Measurements from ENCODE around the gene ASPRV1. TPM values are rescaled to one million over a fixed set of nuclear protein-coding genes. Genes with fewer than 3 reads are reported as not detected.

Gene ASPRV1
- total RNA-seq, 1 experiment from 2014 or later = 0.66 TPM

DNA sequence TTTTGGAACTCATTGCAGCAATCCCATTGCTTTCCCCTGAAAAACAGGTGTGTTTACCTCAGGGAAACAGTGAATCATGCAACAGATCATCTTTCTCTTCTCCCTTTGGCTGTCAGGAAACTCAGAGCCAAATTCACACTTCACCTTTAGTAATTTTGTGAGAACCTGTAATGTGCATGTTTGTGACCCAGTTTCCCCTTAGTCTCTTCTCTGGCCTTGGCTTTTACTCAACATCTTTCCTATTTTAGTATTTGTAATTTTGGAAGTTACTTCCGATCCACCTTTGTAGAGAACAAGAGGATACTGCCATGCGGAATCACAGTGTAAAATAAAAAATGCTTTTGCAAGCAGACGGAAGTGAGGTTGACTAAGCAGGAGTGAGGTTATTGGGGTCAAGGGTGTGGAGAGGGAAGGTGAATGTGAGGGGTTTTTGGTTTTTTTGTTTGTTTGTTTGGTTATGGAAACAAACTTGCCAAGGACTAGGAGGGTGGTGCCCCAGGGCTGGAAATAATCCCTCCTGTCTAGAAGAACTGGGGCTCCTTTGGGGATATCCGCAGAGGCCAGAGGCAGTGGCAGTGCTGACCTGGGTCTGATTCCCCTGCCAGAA, 14.0 kb downstream of the ASPRV1 start:
- Histone ChIP-seq H3K9me3 (no peaks in the 10 kb centered on the region), H3K4me1 (no peaks in the 10 kb centered on the region), H3K27me3 (replicated peaks; ENCODE audit: control insufficient read depth, insufficient read depth, low read length) (no peaks in the 10 kb centered on the region), H3K4me3 (ENCODE audit: low read depth, low read length) (no peak overlapping the region), H3K36me3 (ENCODE audit: control insufficient read depth, insufficient read depth, low read length) (no peaks in the 10 kb centered on the region; the same call in 1 of the 2 replicates)
- BruUV-seq (replicated peaks) = no TSS peak
- ChIA-PET POLR2A (interaction anchor here (1.4 kb wide), 1 partner anchor 33 kb away, joined by 5 read pairs; the partner anchor contains the start of gene MXD1), CTCF (no interaction called here)
- H3K27ac Mint-ChIP-seq (ENCODE audit: unreplicated experiment) = no peak overlapping the region
- peaks cover 29% of the 10 kb centered on the region for H3K4me1 Mint-ChIP-seq (ENCODE audit: low read depth, unreplicated experiment)
- no peak overlapping the region for H3K4me3 Mint-ChIP-seq (ENCODE audit: unreplicated experiment)
- H3K9me3 Mint-ChIP-seq (ENCODE audit: unreplicated experiment) = no peaks in the 10 kb centered on the region
- intact Hi-C loops (cut with micrococcal nuclease; ENCODE audit: unreplicated experiment) = no loop called here
- peaks cover 9% of the 10 kb centered on the region for H3K36me3 Mint-ChIP-seq (ENCODE audit: insufficient read depth, unreplicated experiment)
- no peaks in the 10 kb centered on the region for H3K27me3 Mint-ChIP-seq (ENCODE audit: insufficient read depth, unreplicated experiment)
- DNase-seq = no peak
- TF ChIP-seq CTCF (IDR thresholded peaks at IDR 0.05; ENCODE audit: insufficient read depth in 1 of 2, low read depth in 1 of 2, low read length in 1 of 2, severe bottlenecking in 1 of 2, unreplicated experiment in 1 of 2) = no peak

DNA sequence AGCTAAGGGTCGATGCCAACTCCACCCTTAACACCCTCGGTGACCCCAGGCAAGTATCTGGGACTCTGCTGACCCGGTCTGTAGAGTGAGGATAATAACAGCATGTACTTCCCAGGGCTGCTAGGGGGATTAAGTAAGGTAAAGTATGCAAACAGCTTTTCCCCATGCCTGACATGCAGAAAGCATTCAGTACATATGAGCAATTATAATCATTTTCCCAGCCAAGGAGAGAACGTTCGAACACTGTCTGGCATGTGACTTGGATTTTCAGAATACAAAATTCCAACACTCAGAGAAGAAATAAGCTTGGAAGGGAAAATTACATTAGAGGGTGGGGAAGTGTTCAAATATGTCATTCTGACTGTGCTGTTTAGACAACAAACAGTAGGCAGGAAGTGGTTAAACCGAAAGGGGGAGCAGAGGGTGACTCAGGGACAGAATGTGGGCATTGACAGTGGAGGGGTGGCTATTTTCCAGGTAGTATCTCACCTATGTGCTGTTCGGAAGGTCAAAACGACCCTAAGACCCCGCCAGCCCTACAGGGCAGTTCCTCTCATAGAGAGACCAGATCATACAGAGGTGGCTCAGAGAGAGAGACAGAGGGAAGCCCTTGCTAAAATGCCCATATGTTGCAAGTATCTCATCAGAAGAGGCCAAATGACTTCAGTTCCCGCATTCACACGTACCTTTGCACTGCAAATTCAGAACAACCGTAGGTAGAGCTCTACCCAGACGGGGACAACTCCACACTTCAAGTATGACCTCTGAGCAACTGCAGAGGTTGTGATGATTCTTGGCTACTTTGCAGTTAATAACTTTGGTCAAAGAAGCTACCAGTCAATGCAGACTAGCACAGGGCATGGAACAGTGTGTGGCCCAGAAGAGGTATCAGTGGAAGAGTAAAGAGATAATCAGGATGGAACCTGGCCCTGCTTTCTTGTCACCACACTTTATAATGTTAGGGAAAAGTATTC, 14.8 kb downstream of the ASPRV1 start:
- BruUV-seq (replicated peaks) = no TSS peak
- DNase-seq = no peak
- H3K36me3 ChIP-seq (ENCODE audit: control insufficient read depth, insufficient read depth, low read length) = no peaks in the 10 kb centered on the region; the same call in 1 of the 2 replicates
- Mint-ChIP-seq H3K27ac (ENCODE audit: unreplicated experiment) (no peak overlapping the region), H3K4me1 (ENCODE audit: low read depth, unreplicated experiment) (peaks cover 29% of the 10 kb centered on the region), H3K27me3 (ENCODE audit: insufficient read depth, unreplicated experiment) (no peaks in the 10 kb centered on the region), H3K36me3 (ENCODE audit: insufficient read depth, unreplicated experiment) (peaks cover 14% of the 10 kb centered on the region), H3K9me3 (ENCODE audit: unreplicated experiment) (no peaks in the 10 kb centered on the region), H3K4me3 (ENCODE audit: unreplicated experiment) (no peak overlapping the region)
- H3K4me1 ChIP-seq = no peaks in the 10 kb centered on the region
- H3K4me3 ChIP-seq (ENCODE audit: low read depth, low read length) = no peak overlapping the region
- intact Hi-C loops (cut with micrococcal nuclease; ENCODE audit: unreplicated experiment) = no loop called here
- no peak for TF ChIP-seq CTCF (IDR thresholded peaks at IDR 0.05; ENCODE audit: insufficient read depth in 1 of 2, low read depth in 1 of 2, low read length in 1 of 2, severe bottlenecking in 1 of 2, unreplicated experiment in 1 of 2)
- POLR2A ChIA-PET = interaction anchor here (1.4 kb wide), 1 partner anchor 32 kb away, joined by 5 read pairs; the partner anchor contains the start of gene MXD1
- CTCF ChIA-PET = no interaction called here
- H3K9me3 ChIP-seq = no peaks in the 10 kb centered on the region
- no peaks in the 10 kb centered on the region for H3K27me3 ChIP-seq (replicated peaks; ENCODE audit: control insufficient read depth, insufficient read depth, low read length)

GRCh38 chr2:69945941-69946340, 15.5 kb downstream of the ASPRV1 start:
- H3K4me1 ChIP-seq = no peaks in the 10 kb centered on the region

More at GRCh38 chr2:69945941-69946340, 15.5 kb downstream of the ASPRV1 start:
- Mint-ChIP-seq H3K4me3 (ENCODE audit: unreplicated experiment) (no peak overlapping the region), H3K36me3 (ENCODE audit: insufficient read depth, unreplicated experiment) (peaks cover 21% of the 10 kb centered on the region), H3K27ac (ENCODE audit: unreplicated experiment) (no peak overlapping the region), H3K9me3 (ENCODE audit: unreplicated experiment) (no peaks in the 10 kb centered on the region), H3K4me1 (ENCODE audit: low read depth, unreplicated experiment) (peaks cover 29% of the 10 kb centered on the region), H3K27me3 (ENCODE audit: insufficient read depth, unreplicated experiment) (no peaks in the 10 kb centered on the region)
- no TSS peak for BruUV-seq (replicated peaks)
- Histone ChIP-seq H3K9me3 (no peaks in the 10 kb centered on the region), H3K36me3 (ENCODE audit: control insufficient read depth, insufficient read depth, low read length) (no peaks in the 10 kb centered on the region; the same call in 1 of the 2 replicates), H3K4me3 (ENCODE audit: low read depth, low read length) (no peak overlapping the region), H3K27me3 (replicated peaks; ENCODE audit: control insufficient read depth, insufficient read depth, low read length) (no peaks in the 10 kb centered on the region)
- intact Hi-C loops (cut with micrococcal nuclease; ENCODE audit: unreplicated experiment) = no loop called here
- no peak for TF ChIP-seq CTCF (IDR thresholded peaks at IDR 0.05; ENCODE audit: insufficient read depth in 1 of 2, low read depth in 1 of 2, low read length in 1 of 2, severe bottlenecking in 1 of 2, unreplicated experiment in 1 of 2)
- ChIA-PET POLR2A (interaction anchor here (1.4 kb wide), 1 partner anchor 31 kb away, joined by 5 read pairs; the partner anchor contains the start of gene MXD1), CTCF (no interaction called here)
- DNase-seq = no peak
